Left cardiac atrium (tissue), 2 donors: ENCODE measurements around the gene FUT6. TPM values are rescaled to one million over a fixed set of nuclear protein-coding genes. Genes with fewer than 3 reads are reported as not detected.

Experiments
- total RNA-seq, 2 donors: library from RNA; stranded (reverse); fragmentation: NEBNext Ultra II Directional; extraction: Animal tissue kit (Norgen Biotek cat#: 25700); gene quantifications; one replicate each; pipeline ENCODE4 v1.2.1, GENCODE V29; 2021
- donor health status: DM: no; HTN: yes; CAD: no; lungs with severe emphysema.
- donor health status: DM: yes; HTN: yes; CAD: no.

The FUT6 gene
- total RNA-seq, 2 donors from 2014 or later = not detected

Other genes starting within 250 kb of the FUT6 start
- 10 to 100 TPM; 47.7 to 54.7 TPM for gene SAFB2, start 216.9 kb downstream of the FUT6 start, total RNA-seq
- gene SAFB, start 216.6 kb downstream of the FUT6 start, total RNA-seq = 10 to 100 TPM; 51.7 to 63.2 TPM
- gene MICOS13, start 159.2 kb downstream of the FUT6 start, total RNA-seq = 100 to 1,000 TPM; 127 to 142 TPM
- gene HSD11B1L, start 158.7 kb downstream of the FUT6 start, total RNA-seq = 1 to 10 TPM; 4.0 to 4.4 TPM
- 100 to 1,000 TPM; 500 to 504 TPM for gene RPL36, start 149.4 kb downstream of the FUT6 start, total RNA-seq
- gene LONP1, start 119.6 kb downstream of the FUT6 start, total RNA-seq = 10 to 100 TPM; 51.4 to 57.1 TPM
- not detected for gene CATSPERD, start 119.1 kb downstream of the FUT6 start, total RNA-seq
- gene PRR22, start 55.0 kb downstream of the FUT6 start, total RNA-seq = 1 to 10 TPM in 1 of 2 donors, under 1 TPM in 1; 0.47 to 1.7 TPM
- gene DUS3L, start 48.5 kb downstream of the FUT6 start, total RNA-seq = 10 to 100 TPM; 15.3 to 28.2 TPM
- gene NRTN, start 34.6 kb downstream of the FUT6 start, total RNA-seq = 10 to 100 TPM; 28.7 to 29.6 TPM
- not detected for gene FUT3, start 11.7 kb upstream of the FUT6 start, total RNA-seq
- not detected for gene FUT5, start 30.8 kb upstream of the FUT6 start, total RNA-seq
- 100 to 1,000 TPM; 503 to 537 TPM for gene NDUFA11, start 64.1 kb upstream of the FUT6 start, total RNA-seq
- gene VMAC, start 65.2 kb upstream of the FUT6 start, total RNA-seq = 1 to 10 TPM; 1.9 to 3.3 TPM
- 1 to 10 TPM; 6.6 to 6.9 TPM for gene CAPS, start 74.6 kb upstream of the FUT6 start, total RNA-seq
- 10 to 100 TPM; 44.7 to 52.7 TPM for gene RANBP3, start 138.4 kb upstream of the FUT6 start, total RNA-seq